T1000 (cell line): Measurements from ENCODE around the gene SLC6A13.
"Not testable (repeated sequence)": the region's sequence is repeated elsewhere in the genome, so short reads cannot be mapped to it uniquely, and the experiment has no call there.

Experiments
- DNase-seq: peaks from one replicate; lab custom pipeline; 2025; ENCODE audit warnings: mixed read lengths; lab: John Stamatoyannopoulos, UW

SLC6A13 gene

GRCh38 chr12:262817-263216, at the start of gene SLC6A13:
SLC6A13 (minus strand) TSS chr12:262836; CDS start chr12:260052, 2,784 bp downstream.
- DNase-seq = no peak

GRCh38 chr12:308511-308910, 45.9 kb upstream of the SLC6A13 start:
- DNase-seq = no peak

GRCh38 chr12:307406-307805, 44.8 kb upstream of the SLC6A13 start:
- DNase-seq = no peak

- DNase-seq = no peak
These were observed 42.2 kb upstream of the SLC6A13 start for GRCh38 chr12:304805-305204.

- DNase-seq = not testable (repeated sequence)
These were observed 40.1 kb upstream of the SLC6A13 start for GRCh38 chr12:302766-303165.

- not testable (repeated sequence) for DNase-seq
These were observed 37.5 kb upstream of the SLC6A13 start for GRCh38 chr12:300166-300565.

- not testable (repeated sequence) for DNase-seq
These were observed 36.9 kb upstream of the SLC6A13 start for GRCh38 chr12:299511-299910.

GRCh38 chr12:298059-298458, 35.4 kb upstream of the SLC6A13 start:
- DNase-seq = not testable (repeated sequence)

- no peak for DNase-seq
These were observed 32.5 kb upstream of the SLC6A13 start for GRCh38 chr12:295132-295531.

GRCh38 chr12:293199-293598, 30.6 kb upstream of the SLC6A13 start:
- no peak for DNase-seq

- no peak for DNase-seq
These were observed 29.6 kb upstream of the SLC6A13 start for GRCh38 chr12:292186-292585.

- DNase-seq = no peak
These were observed 28.6 kb upstream of the SLC6A13 start for GRCh38 chr12:291153-291723.

GRCh38 chr12:288687-289086, 26.1 kb upstream of the SLC6A13 start:
- no peak for DNase-seq

- DNase-seq = no peak
These were observed 24.1 kb upstream of the SLC6A13 start for GRCh38 chr12:286531-287300.

- no peak for DNase-seq
These were observed 15.4 kb upstream of the SLC6A13 start for GRCh38 chr12:278046-278445.

- DNase-seq = no peak
These were observed 13.2 kb upstream of the SLC6A13 start for GRCh38 chr12:275812-276211.

- no peak for DNase-seq
These were observed 10.7 kb upstream of the SLC6A13 start for GRCh38 chr12:273382-273781.

- DNase-seq = no peak
These were observed 10.3 kb upstream of the SLC6A13 start for GRCh38 chr12:272942-273341.

- no peak for DNase-seq
These were observed 8.5 kb upstream of the SLC6A13 start for GRCh38 chr12:271161-271560.

- no peak for DNase-seq
These were observed 6.6 kb upstream of the SLC6A13 start for GRCh38 chr12:269191-269590.

- DNase-seq = no peak
These were observed 5.8 kb upstream of the SLC6A13 start for GRCh38 chr12:268483-268840.

GRCh38 chr12:267581-268482, 5.2 kb upstream of the SLC6A13 start:
- DNase-seq = no peak

- DNase-seq = no peak
These were observed 2.5 kb upstream of the SLC6A13 start for GRCh38 chr12:265096-265495.
